ENCODE measurements around the gene DGCR2.

DNA sequence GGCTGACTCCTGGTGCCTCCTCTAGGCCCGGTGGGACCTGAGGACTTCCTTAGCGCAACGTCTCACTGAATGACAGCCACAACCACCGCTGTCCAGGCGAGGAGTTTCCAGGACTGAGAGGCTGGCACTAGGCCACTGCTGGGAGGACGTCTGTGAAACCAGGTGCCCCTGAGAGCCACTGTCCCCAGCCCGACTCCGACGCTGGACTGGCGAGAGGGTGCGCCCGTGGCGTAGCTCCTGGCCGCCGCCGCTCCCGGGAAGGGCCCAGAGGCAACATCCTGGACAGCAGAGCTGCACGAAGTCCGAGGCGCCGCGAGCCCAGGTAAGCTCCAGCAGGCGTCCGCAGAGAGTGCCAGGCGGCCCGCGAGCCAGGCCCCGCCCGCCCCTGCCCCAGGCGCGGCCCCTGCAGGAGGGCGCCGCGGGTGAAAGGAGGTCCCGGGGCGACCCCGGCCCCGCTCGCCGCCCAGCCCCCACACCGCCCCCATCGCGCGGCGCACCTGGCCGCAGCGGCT is 525 bp downstream of the DGCR2 start:
- TF ChIP-seq, protein P1, sequence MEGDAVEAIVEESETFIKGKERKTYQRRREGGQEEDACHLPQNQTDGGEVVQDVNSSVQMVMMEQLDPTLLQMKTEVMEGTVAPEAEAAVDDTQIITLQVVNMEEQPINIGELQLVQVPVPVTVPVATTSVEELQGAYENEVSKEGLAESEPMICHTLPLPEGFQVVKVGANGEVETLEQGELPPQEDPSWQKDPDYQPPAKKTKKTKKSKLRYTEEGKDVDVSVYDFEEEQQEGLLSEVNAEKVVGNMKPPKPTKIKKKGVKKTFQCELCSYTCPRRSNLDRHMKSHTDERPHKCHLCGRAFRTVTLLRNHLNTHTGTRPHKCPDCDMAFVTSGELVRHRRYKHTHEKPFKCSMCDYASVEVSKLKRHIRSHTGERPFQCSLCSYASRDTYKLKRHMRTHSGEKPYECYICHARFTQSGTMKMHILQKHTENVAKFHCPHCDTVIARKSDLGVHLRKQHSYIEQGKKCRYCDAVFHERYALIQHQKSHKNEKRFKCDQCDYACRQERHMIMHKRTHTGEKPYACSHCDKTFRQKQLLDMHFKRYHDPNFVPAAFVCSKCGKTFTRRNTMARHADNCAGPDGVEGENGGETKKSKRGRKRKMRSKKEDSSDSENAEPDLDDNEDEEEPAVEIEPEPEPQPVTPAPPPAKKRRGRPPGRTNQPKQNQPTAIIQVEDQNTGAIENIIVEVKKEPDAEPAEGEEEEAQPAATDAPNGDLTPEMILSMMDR (IDR thresholded peaks at IDR 0.05): no peak
- no peak for TF ChIP-seq POLR2A (IDR thresholded peaks at IDR 0.05)
